Choroid plexus epithelial cell (primary cell): Measurements from ENCODE around the gene CD300LB.

Experiments used
- DNase-seq: peaks from one replicate; pipeline ENCODE4 v3.0.0-alpha.2; 2010; ENCODE audit warnings: low read depth
- H3K4me3 ChIP-seq: 2 replicates; pipeline ENCODE4 v1.5.1; 2011; ENCODE audit warnings: low read depth, mild to moderate bottlenecking, control low read depth, low read length, moderate library complexity
- TF ChIP-seq, protein P1 (sequence below): conservative IDR thresholded peaks from 2 replicates; pipeline ENCODE4 v1.5.1; 2011; ENCODE audit warnings: low read depth, mild to moderate bottlenecking, control low read depth, inconsistent platforms, low read length, moderate library complexity

CD300LB gene

DNA sequence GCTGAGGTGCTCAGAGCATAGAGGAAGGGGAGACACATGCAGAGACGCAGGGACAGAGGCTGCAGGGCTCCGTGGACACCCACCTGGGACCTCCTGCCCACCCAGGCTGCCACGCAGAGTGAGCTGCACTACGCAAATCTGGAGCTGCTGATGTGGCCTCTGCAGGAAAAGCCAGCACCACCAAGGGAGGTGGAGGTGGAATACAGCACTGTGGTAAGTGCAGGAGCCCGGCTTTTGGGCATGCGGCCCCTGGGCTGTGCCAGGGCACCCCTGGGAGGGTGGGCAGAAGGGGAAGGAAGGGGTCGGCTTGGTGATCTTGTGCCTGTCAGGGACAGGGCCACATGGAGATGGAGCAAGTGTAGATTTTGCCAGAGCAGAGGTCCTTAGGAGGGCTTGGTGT, 49.7 kb downstream of the CD300LB start:
- no peak for DNase-seq
- TF ChIP-seq, protein P1, sequence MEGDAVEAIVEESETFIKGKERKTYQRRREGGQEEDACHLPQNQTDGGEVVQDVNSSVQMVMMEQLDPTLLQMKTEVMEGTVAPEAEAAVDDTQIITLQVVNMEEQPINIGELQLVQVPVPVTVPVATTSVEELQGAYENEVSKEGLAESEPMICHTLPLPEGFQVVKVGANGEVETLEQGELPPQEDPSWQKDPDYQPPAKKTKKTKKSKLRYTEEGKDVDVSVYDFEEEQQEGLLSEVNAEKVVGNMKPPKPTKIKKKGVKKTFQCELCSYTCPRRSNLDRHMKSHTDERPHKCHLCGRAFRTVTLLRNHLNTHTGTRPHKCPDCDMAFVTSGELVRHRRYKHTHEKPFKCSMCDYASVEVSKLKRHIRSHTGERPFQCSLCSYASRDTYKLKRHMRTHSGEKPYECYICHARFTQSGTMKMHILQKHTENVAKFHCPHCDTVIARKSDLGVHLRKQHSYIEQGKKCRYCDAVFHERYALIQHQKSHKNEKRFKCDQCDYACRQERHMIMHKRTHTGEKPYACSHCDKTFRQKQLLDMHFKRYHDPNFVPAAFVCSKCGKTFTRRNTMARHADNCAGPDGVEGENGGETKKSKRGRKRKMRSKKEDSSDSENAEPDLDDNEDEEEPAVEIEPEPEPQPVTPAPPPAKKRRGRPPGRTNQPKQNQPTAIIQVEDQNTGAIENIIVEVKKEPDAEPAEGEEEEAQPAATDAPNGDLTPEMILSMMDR, result no peak
- H3K4me3 ChIP-seq, result no peak overlapping the region

DNA sequence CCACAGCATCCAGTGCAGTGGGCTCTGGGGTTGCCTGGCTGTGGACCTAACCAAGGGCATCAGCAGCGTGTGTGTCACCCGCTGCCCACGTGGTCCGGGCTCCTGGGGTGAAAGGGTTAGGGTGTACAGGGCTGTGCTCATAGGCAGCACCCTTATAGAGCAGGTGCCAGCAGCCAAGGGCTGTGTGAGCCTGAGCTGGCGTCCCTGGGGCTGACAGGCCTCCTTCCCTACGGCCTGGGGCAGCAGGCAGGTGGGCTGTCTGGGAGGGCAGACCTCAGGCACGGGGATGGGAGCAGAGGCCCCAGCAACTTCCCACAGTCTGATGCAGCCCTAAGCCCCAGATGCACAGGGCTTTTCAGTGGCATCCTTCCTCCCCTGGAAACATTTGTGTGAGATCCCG, 51.0 kb downstream of the CD300LB start:
- TF ChIP-seq, protein P1, result no peak
- H3K4me3 ChIP-seq, result no peak overlapping the region
- DNase-seq, result no peak

DNA sequence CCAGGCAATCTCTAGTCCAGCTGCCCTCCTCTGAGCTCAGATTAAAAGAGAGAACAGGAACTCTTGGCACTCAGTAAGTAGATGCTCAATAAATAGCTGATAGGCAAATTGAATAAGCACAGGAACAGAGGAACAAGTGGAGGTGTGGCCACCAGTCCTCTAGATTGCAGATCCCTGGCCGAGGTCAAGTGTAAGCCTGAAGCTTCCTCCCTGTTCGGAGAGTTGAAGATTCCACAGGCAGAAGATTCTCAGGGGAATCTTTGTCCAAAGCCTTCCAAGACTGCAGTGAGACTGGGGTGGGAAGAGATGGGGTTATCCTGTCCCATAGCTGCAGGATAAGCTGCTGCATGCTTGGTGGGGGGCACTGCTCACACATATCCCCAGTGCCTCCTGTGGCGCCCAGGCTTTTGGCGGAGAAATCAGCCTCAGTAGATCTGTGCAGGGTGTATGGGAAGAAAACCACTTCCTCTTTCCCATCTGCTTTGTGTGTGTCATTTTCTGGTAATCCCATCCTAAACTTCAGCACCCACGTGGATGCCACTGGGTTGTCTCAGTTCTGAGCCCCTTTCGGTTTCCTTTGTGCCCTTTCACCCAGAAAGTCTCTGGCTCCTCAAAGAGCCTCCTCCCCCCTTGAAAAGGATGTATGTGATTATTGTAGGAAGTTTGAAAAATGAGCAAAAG, 52.7 kb downstream of the CD300LB start:
- no peak overlapping the region for H3K4me3 ChIP-seq
- TF ChIP-seq, protein P1, result no peak
- no peak for DNase-seq

DNA sequence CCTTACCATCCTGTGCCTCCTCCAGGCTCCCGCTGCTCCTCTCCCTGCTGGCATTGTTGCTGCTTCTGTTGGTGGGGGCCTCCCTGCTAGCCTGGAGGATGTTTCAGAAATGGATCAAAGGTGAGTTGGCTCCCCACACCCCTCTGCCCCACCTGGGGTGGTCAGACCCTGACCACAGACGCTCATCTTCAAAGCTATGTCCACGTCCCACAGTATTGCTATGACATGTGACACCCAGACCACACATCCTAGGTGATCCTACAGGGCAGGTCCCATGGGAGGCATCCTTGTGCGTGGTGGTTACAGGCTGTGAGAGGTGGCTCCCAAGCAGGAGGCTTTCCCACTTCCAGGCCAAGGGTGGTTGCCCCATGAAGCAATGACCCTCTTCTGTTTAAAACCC, 53.9 kb downstream of the CD300LB start:
- no peak for DNase-seq
- no peak overlapping the region for H3K4me3 ChIP-seq
- TF ChIP-seq, protein P1, result no peak

DNA sequence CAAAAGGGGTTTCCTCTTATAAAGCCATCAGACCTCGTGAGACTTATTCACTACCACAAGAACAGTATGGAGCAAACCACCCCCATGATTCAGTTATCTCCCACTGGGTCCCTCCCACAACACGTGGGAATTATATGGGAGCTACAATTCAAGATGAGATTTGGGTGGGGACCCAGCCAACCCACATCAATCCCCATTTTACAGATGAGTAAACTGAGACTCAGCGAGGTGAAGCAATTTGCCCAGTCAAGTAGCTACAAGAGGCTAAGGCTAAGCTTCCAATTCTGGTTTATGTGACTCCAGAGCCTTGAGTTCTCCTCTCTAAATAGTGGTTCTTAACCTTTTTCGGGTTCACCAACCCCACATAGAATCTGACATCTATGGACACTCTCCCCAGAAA, 56.1 kb downstream of the CD300LB start:
- DNase-seq, result no peak
- H3K4me3 ChIP-seq, result no peak overlapping the region
- TF ChIP-seq, protein P1, result no peak

DNA sequence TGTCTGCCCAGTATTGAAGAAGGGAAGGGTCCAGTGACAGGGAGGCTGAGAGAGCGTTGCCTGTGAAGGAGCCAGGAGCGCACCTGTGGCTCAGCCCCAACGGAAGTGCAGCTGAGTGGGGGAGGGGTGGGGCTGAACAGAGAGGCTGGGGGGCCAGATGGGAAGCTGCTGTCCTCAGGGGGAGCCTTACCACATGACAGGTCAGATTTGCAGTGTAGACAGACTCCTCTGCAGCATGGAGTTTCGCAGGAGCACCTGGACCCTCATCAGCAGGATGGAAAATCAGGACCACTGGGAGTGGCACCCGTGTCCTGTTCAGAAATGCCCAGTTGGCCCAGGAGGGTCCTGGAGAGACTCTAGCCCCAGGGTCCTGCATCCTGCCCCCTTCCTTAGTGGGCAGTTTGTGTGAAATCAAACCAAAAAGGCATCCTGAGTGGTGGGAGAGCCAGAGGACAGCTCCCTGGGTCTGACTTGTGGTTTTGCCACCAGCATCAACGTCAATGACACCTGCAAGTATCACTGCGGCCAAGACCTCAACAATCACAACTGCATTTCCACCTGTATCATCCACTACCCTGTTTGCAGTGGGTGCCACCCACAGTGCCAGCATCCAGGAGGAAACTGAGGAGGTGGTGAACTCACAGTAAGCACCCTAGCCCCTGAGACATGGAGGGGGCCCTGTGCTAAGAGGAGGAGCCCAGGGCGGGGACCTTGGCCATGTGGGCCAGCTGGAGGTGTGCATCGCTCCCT, 57.1 kb downstream of the CD300LB start:
- TF ChIP-seq, protein P1, result no peak
- H3K4me3 ChIP-seq, result no peak overlapping the region
- DNase-seq, result no peak

DNA sequence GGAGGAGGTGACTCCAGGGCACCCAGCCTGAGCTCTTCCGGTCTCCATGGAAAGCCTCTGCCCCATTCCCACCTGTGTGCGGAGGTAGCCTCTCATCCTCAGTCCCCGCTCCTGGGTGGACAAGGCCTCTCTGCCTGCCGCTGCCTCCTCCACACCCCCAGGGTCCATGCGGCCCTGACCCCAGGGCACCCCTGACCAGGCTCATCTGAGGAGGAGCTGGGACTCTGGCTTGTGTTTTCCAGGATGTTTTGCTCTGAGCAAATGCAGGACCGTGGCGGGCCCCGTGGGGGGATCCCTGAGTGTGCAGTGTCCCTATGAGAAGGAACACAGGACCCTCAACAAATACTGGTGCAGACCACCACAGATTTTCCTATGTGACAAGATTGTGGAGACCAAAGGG, 58.0 kb downstream of the CD300LB start:
- TF ChIP-seq, protein P1, result no peak
- no peak for DNase-seq
- no peak overlapping the region for H3K4me3 ChIP-seq
